ENCODE data around the gene ENTPD3. TPM values are rescaled to one million over a fixed set of nuclear protein-coding genes. Genes with fewer than 3 reads are reported as not detected.
A peak's percentile ranks its signal among the peaks of the same experiment; 100 is the strongest.

Gene ENTPD3
- total and polyA plus RNA-seq, 2 of the 13 experiments (the other 11 are each of a cell fraction or from before 2014, with no cell fraction given): 0.07 TPM; not detected in 1

- TF ChIP-seq MLXIP (CRISPR knock-in tag; IDR thresholded peaks at IDR 0.05; ENCODE audit: borderline replicate concordance) (no peak), ZBTB3 (CRISPR knock-in tag; IDR thresholded peaks at IDR 0.05; ENCODE audit: borderline replicate concordance, low read depth) (0 out of 2 replicates have a peak, but pooled peaks have one; percentile 55), ZNF484 (CRISPR knock-in tag; IDR thresholded peaks at IDR 0.05; ENCODE audit: borderline replicate concordance, low read depth) (no peak), HDAC6 (IDR thresholded peaks at IDR 0.05; ENCODE audit: low read depth, low read length) (no peak), BHLHE40 (IDR thresholded peaks at IDR 0.05; ENCODE audit: low read length) (peak; percentile 27; the same call in 1 of the 2 replicates), HIVEP1 (CRISPR knock-in tag; IDR thresholded peaks at IDR 0.05) (peak; percentile 41; the same call in 1 of the 2 replicates), MAF1 (CRISPR knock-in tag; IDR thresholded peaks at IDR 0.05; ENCODE audit: borderline replicate concordance) (no peak), SMAD1 (CRISPR knock-in tag; IDR thresholded peaks at IDR 0.05; ENCODE audit: borderline replicate concordance, low read depth) (no peak), IRF2 (CRISPR knock-in tag; IDR thresholded peaks at IDR 0.05) (peak; percentile 72), ZHX1 (CRISPR knock-in tag; IDR thresholded peaks at IDR 0.05; ENCODE audit: low read depth) (peak; percentile 89), PAF1 (CRISPR knock-in tag; IDR thresholded peaks at IDR 0.05) (no peak), CEBPG (CRISPR knock-in tag; IDR thresholded peaks at IDR 0.05) (0 out of 2 replicates have a peak, but pooled peaks have one; percentile 26), FOSL1 (CRISPR knock-in tag; IDR thresholded peaks at IDR 0.05; ENCODE audit: borderline replicate concordance) (no peak), ZFYVE20 (CRISPR knock-in tag; IDR thresholded peaks at IDR 0.05; ENCODE audit: borderline replicate concordance, low read depth) (no peak)
- TF ChIP-seq, protein P1, sequence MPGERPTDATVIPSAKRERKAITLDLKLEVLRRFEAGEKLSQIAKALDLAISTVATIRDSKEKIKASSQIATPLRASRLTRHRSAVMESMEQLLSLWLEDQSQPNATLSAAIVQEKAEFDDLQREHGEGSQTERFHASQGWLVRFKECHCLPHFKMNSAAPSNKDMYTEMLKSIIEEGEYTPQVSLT (CRISPR knock-in tag; IDR thresholded peaks at IDR 0.05; ENCODE audit: borderline replicate concordance, low read depth): no peak
- TF ChIP-seq, protein P2, sequence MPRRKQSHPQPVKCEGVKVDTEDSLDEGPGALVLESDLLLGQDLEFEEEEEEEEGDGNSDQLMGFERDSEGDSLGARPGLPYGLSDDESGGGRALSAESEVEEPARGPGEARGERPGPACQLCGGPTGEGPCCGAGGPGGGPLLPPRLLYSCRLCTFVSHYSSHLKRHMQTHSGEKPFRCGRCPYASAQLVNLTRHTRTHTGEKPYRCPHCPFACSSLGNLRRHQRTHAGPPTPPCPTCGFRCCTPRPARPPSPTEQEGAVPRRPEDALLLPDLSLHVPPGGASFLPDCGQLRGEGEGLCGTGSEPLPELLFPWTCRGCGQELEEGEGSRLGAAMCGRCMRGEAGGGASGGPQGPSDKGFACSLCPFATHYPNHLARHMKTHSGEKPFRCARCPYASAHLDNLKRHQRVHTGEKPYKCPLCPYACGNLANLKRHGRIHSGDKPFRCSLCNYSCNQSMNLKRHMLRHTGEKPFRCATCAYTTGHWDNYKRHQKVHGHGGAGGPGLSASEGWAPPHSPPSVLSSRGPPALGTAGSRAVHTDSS (CRISPR knock-in tag; conservative IDR thresholded peaks at IDR 0.05): no peak
- TF ChIP-seq, protein P3, sequence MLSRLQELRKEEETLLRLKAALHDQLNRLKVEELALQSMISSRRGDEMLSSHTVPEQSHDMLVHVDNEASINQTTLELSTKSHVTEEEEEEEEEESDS (CRISPR knock-in tag; IDR thresholded peaks at IDR 0.05; ENCODE audit: borderline replicate concordance): no peak
Measured at GRCh38 chr3:40452876-40453730, 66.1 kb downstream of the ENTPD3 start (continued).
